Activated CD8-positive, alpha-beta memory T cell treated with anti-CD3 and anti-CD28 coated beads for 36 hours (primary cell): Measurements from ENCODE around the gene BDH1. TPM values are rescaled to one million over a fixed set of nuclear protein-coding genes. Genes with fewer than 3 reads are reported as not detected.
"Not testable (repeated sequence)": the region's sequence is repeated elsewhere in the genome, so short reads cannot be mapped to it uniquely, and the experiment has no call there.

Experiments used
- CTCF ChIA-PET: fragments of 350-600 bp; sonication (Branson Sonifier 250); formaldehyde crosslinking; loops from one replicate; lab custom pipeline; 2021; ENCODE audit warnings: antibody characterized with exemption; lab: Charles Lee
- POLR2A ChIA-PET: fragments of 350-600 bp; sonication (Branson Sonifier 250); formaldehyde crosslinking; loops from one replicate; lab custom pipeline; 2021; ENCODE audit warnings: antibody characterized with exemption; lab: Charles Lee
- total RNA-seq, 2 experiments: library from RNA; stranded (reverse); gene quantifications; one replicate each; pipeline ENCODE4 v1.2.3, GENCODE V29; 2021

BDH1 gene
- total RNA-seq, 2 experiments from 2014 or later: 73.8 to 76.8 TPM

DNA sequence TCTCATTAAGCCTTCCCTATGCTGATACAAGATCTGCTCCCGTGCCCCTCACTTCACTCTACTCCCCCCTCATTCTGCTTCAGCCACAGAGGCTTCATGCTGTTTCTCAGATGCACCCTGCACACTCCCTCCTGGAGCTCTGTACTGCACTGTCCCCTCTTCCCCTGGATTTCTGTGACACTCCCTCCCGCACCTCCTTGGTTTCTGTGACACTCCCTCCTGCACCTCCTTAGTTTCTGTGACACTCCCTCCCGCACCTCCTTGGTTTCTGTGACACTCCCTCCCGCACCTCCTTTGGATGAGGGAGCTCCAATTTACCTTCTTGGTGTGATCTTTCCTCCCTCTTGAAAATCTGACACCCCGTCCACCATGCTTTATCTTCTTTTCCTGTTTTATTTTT is 28.2 kb downstream of the BDH1 start:
- ChIA-PET CTCF (interaction anchor here (1.0 kb wide), 1 partner anchor 79 kb away, joined by 3 read pairs; no protein-coding TSS in a partner anchor), POLR2A (no interaction called here)

DNA sequence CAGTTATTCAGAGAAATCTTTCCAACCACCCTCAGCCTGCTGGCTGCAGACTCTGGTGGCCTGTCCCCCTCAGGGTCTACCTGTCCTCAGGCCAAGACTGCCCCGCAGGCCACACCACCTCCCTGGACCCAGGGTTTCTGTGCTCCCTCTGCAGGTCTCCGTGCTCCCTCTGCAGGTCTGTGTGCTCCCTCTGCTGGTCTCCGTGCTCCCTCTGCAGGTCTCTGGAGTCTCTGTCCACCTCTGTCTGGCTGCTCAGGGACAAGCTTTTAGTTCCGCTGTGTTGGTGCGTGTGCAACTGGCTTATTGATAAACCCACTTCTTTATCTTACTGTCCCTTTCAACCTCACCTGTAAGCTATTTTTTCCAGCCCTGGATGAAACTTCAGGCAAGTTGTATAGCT is 30.1 kb downstream of the BDH1 start:
- POLR2A ChIA-PET: no interaction called here
- CTCF ChIA-PET: interaction anchor here (0.6 kb wide), 1 partner anchor 240 kb away, joined by 3 read pairs; no protein-coding TSS in a partner anchor

DNA sequence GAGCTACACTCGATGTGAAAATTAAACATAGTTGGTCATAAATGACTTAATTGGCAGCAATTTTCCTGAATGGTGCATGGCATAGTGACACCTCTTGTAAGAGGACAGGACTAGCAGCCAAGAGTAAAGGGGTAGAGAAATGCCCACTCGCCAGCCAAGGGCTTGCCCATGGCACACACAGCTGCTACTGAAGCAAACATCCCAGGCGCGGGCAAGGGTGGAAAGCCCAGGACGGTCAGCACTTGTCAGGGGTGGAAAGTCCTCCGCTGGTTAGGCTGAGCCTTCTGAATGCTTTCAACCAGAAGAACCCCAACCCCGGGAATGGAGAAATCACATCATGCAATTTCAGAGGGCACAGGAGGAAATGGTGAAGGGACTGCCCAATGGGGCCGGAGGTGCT is 31.6 kb downstream of the BDH1 start:
- CTCF ChIA-PET: no interaction called here

GRCh38 chr3:197523526-197523925 is 32.2 kb downstream of the BDH1 start:
- POLR2A ChIA-PET: no interaction called here
- CTCF ChIA-PET: no interaction called here

More for the DNA sequence above, 31.6 kb downstream of the BDH1 start:
- POLR2A ChIA-PET: no interaction called here

GRCh38 chr3:197522881-197523441 is 32.8 kb downstream of the BDH1 start:
- POLR2A ChIA-PET: no interaction called here
- CTCF ChIA-PET: no interaction called here

DNA sequence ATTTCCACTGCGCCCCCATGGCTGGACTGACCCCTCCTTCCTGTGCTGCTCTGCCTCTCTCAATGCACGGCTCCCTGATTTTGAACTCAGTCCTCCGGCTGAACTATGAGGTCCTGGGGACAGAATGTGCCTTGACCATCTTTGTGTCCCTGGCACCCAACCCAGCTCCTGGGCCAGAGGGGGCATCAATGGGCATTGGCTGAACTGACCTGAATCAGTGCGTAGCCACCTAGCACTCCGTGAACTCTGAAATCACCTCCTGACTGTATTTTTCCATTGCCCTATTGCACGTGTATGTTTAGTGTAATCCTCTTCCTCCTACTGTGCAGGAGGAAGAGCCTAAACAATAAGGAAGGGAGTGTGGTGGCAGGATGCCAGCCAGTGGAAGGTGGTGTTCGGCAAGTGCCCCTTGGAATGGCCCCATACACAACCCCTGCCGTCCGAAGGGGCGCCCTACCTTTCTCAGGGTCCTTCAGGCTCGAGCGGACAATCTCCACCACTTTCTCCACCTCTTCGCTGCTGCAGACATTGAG is 33.5 kb downstream of the BDH1 start:
- ChIA-PET POLR2A (no interaction called here), CTCF (no interaction called here)

GRCh38 chr3:197521277-197522182 is 34.2 kb downstream of the BDH1 start:
- CTCF ChIA-PET: no interaction called here
- POLR2A ChIA-PET: no interaction called here

DNA sequence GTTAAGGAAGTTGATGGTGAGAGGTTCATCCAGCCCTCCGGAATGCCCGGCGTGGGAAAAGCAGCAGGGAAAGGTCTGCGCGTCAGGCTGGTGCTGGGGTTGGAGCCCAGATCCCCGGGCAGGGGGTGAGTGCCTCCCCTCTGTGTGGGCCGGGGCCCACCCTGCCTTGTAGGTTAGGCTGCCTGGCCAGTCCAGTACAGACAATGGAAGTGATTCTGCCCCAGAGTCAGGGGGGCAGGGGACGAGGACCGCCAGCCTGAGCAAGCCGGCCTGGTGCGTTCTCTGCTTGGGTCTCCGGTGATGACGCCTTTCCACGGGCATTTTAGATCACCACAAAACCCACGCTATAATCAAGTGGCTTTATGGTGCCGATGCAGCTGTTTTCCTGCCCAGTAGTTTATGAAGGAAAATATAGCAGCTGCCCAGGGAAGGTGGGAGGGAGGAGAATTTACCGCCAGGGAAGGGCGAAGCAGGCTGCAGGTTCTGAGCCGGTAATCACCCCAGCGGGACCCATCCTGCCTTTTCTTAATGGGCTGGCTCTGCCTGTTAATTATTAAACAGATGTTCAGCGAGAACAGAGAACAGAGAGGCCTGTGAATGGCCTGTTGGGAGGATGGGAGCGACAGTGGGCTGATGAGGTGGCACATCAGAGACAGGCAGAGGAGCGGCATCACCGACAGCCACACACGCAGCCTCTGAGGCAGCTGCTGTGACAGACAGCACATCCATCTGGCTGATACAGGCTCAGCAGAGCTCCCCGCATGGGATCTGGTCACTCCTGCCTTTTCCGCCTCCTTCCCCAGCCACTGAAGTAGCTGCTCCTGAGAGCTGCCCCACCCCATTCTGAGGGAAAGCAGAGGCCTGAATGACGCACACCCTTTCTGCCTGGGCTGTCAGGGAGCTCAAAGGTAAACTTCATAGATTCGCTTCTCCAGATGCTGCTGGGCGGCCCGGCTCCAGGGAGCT is 35.2 kb downstream of the BDH1 start:
- ChIA-PET POLR2A (no interaction called here), CTCF (no interaction called here)

DNA sequence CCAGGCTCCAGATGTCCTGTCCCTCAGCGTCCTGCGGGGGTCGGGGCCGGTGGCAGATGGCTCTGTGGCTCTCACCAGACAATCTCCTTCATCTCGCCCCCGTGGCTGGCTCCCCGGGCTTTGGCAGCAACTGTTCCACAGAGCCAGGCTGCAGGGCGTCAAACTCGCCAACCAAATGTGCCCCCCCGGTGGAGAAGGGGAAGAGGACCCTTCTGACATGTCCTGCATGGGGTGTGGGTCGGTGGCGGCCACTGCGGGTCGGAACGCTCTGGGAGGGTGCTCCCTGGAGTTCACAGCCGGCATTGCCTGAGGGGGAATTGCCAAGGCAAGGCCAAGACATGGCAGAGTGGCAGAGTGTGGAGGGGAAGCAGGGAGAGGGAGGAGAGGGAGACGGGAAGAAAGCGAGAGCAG is 36.0 kb downstream of the BDH1 start:
- CTCF ChIA-PET: no interaction called here
- POLR2A ChIA-PET: interaction anchor here (0.6 kb wide), 1 partner anchor 35 kb away, joined by 5 read pairs; no protein-coding TSS in a partner anchor

DNA sequence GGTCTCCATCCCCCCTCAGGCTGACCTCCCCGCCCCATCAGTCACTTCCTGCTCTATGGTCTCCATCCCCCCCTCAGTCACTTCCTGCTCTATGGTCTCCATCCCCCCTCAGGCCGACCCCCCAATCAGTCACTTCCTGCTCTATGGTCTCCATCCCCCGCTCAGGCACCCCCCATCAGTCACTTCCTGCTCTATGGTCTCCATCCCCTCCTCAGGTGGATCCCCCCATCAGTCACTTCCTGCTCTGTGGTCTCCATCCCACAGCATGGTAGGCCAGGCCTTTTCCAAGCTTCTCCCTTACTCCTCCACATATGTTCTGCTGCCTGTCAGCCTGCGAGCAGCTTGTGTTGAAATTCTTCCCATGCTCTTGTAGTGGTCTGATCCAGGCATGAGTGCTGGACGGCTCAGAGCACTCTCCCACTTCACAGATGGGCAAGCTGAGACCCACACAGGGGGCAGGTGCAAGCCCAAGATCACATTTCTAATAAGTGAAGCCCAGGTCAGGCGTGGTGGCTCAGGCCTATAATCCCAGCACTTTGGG is 36.8 kb downstream of the BDH1 start:
- POLR2A ChIA-PET: interaction anchor here (0.6 kb wide), 1 partner anchor 35 kb away, joined by 5 read pairs; no protein-coding TSS in a partner anchor
- CTCF ChIA-PET: no interaction called here

DNA sequence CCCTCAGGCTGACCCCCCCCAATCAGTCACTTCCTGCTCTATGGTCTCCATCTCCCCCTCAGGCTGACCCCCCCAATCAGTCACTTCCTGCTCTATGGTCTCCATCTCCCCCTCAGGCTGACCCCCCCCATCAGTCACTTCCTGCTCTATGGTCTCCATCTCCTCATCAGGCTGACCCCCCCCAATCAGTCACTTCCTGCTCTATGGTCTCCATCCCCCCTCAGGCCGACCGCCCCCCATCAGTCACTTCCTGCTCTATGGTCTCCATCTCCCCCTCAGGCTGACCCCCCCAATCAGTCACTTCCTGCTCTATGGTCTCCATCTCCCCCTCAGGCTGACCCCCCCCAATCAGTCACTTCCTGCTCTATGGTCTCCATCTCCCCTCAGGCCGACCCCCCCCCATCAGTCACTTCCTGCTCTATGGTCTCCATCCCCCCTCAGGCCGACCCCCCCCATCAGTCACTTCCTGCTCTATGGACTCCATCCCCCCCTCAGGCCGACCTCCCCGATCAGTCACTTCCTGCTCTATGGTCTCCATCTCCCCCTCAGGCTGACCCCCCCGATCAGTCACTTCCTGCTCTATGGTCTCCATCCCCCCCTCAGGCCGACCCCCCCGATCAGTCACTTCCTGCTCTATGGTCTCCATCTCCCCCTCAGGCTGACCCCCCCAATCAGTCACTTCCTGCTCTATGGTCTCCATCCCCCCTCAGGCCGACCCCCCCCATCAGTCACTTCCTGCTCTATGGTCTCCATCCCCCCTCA is 37.7 kb downstream of the BDH1 start:
- CTCF ChIA-PET, POLR2A ChIA-PET: not testable (repeated sequence)

- CTCF ChIA-PET: interaction anchor here (0.9 kb wide), 1 partner anchor 11 kb away, joined by 3 read pairs; no protein-coding TSS in a partner anchor
- POLR2A ChIA-PET: not testable (repeated sequence)
Observed at GRCh38 chr3:197516890-197517606, 38.7 kb downstream of the BDH1 start.

GRCh38 chr3:197516517-197516889 is 39.3 kb downstream of the BDH1 start:
- ChIA-PET CTCF (interaction anchor here (0.9 kb wide), 1 partner anchor 11 kb away, joined by 3 read pairs; no protein-coding TSS in a partner anchor), POLR2A (no interaction called here)

DNA sequence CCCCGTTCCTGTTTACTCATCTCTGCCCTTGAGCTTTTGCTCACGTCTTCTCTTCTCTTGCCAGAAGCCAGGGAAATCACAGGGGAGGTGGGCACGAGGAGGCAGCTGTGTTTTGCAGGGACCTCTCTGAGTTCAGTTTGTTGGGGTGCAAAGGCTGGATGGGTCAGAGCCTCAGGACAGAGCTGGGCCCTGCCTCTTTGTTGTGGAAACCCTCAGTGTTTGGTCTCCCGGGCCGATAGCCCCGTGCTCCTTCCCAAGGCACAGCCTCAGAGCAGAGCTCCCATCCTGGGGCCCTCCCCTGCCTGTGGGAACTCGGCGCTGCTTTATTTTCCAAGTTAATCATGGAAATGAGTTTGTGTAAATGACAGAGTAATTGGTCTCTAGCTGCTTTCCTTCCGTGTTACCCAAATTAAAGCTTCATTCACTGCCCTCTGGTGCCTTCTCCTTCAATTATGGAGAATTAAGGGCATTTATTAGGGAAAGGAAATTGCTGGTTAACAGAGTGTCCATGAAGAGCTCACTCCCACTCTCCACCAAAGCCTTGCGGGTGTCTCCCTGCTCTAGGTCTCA is 40.9 kb downstream of the BDH1 start:
- ChIA-PET POLR2A (no interaction called here), CTCF (interaction anchor here (0.8 to 2.3 kb wide), 3 partner anchors 13 to 258 kb away, joined by 3 to 8 read pairs (median 4); no protein-coding TSS in a partner anchor)

GRCh38 chr3:197513953-197514785 is 41.6 kb downstream of the BDH1 start:
- POLR2A ChIA-PET: no interaction called here
- CTCF ChIA-PET: interaction anchor here (2.3 kb wide), 1 partner anchor 258 kb away, joined by 8 read pairs; no protein-coding TSS in a partner anchor
